Effector memory CD4-positive, alpha-beta T cell (primary cell): ENCODE measurements around the gene SPDEF.

Source experiments
- DNase-seq, 3 donors: peaks; one replicate each; pipeline ENCODE4 v3.0.0-alpha.2; 2020
- H3K27ac ChIP-seq: 2 replicates; pipeline ENCODE4 v1.7.0; 2013; ENCODE audit warnings: mild to moderate bottlenecking, low read length, moderate library complexity; ENCODE audit not compliant: insufficient read depth, poor library complexity, severe bottlenecking
- H3K27me3 ChIP-seq: replicated peaks from 2 replicates; pipeline ENCODE4 v1.7.0; 2013; ENCODE audit warnings: mild to moderate bottlenecking, low read length; ENCODE audit not compliant: insufficient read depth, control insufficient read depth, poor library complexity, severe bottlenecking
- H3K36me3 ChIP-seq: 2 replicates; pipeline ENCODE4 v1.7.0; 2013; ENCODE audit warnings: mild to moderate bottlenecking, low read length, moderate library complexity; ENCODE audit not compliant: control insufficient read depth, insufficient read depth
- H3K4me1 ChIP-seq: 2 replicates; pipeline ENCODE4 v1.7.0; 2013; ENCODE audit warnings: low read length, mild to moderate bottlenecking; ENCODE audit not compliant: control insufficient read depth, insufficient read depth, poor library complexity, severe bottlenecking
- H3K4me3 ChIP-seq: 2 replicates; pipeline ENCODE4 v1.7.0; 2013; ENCODE audit warnings: low read length, low read depth, mild to moderate bottlenecking; ENCODE audit not compliant: insufficient read depth, poor library complexity, severe bottlenecking
- H3K9me3 ChIP-seq: 2 replicates; pipeline ENCODE4 v1.7.0; 2013; ENCODE audit warnings: mild to moderate bottlenecking, low read length, moderate library complexity; ENCODE audit not compliant: control insufficient read depth

SPDEF gene

GRCh38 chr6:34510299-34510698 lies 45.8 kb downstream of the SPDEF start:
- H3K27me3 ChIP-seq: no peaks in the 10 kb centered on the region

DNA sequence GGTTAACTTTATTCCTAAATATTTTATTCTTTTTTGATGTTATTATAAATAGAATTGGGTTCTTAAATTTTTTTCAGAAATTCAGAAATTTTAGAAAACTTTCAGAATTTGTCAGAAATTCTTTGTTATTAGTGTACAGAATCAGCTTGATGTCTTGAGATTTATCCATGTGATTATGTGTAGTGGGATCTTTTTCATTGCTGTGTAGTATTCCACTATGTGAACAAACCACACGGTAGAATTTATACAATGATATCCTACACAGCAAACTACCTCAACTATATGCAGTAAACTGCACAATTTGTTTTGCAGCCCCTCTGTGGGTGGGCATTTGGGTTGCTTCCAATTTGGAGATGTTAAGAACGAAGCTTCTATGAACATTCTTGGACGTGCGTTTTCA lies 46.3 kb downstream of the SPDEF start:
- no peaks in the 10 kb centered on the region for H3K27me3 ChIP-seq
- H3K27ac ChIP-seq: no peak overlapping the region
- H3K4me3 ChIP-seq: no peak overlapping the region
- no peaks in the 10 kb centered on the region for H3K4me1 ChIP-seq
- DNase-seq: no peak
- H3K9me3 ChIP-seq: no peaks in the 10 kb centered on the region
- H3K36me3 ChIP-seq: no peaks in the 10 kb centered on the region

More at GRCh38 chr6:34510299-34510698, 45.8 kb downstream of the SPDEF start:
- Histone ChIP-seq H3K9me3 (no peaks in the 10 kb centered on the region), H3K27ac (no peak overlapping the region), H3K4me3 (no peak overlapping the region), H3K4me1 (no peaks in the 10 kb centered on the region), H3K36me3 (no peaks in the 10 kb centered on the region)
- DNase-seq: no peak

DNA sequence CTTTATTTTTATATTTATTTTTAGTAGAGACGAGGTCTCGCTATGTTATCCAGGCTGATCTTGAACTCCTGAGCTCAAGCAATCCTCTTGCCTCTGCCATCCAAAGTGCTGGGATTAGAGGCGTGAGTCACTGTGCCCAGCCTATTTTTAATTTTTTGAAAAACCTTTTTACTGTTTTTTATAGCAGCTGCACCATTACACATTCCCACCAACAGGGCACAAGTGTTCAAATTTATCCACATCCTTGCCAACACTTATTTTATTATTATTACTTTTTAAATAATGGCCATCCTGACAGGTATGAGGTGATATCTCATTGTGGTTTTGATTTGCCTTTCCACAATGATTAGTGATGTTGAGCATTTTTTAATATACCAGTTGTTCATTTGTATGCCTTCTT lies 47.7 kb downstream of the SPDEF start:
- no peaks in the 10 kb centered on the region for H3K4me1 ChIP-seq
- no peaks in the 10 kb centered on the region for H3K9me3 ChIP-seq
- DNase-seq: no peak

GRCh38 chr6:34506718-34507117 lies 49.4 kb downstream of the SPDEF start:
- no peaks in the 10 kb centered on the region for H3K4me1 ChIP-seq
- DNase-seq: no peak
- H3K36me3 ChIP-seq: no peaks in the 10 kb centered on the region
- H3K27ac ChIP-seq: no peak overlapping the region
- H3K27me3 ChIP-seq: no peaks in the 10 kb centered on the region
- no peaks in the 10 kb centered on the region for H3K9me3 ChIP-seq
- H3K4me3 ChIP-seq: no peak overlapping the region

More for the DNA sequence above, 47.7 kb downstream of the SPDEF start:
- Histone ChIP-seq H3K36me3 (no peaks in the 10 kb centered on the region), H3K27ac (no peak overlapping the region), H3K4me3 (no peak overlapping the region), H3K27me3 (no peaks in the 10 kb centered on the region)

- no peak overlapping the region for H3K27ac ChIP-seq
- no peaks in the 10 kb centered on the region for H3K36me3 ChIP-seq
Measured at GRCh38 chr6:34497411-34497810, 58.7 kb downstream of the SPDEF start.

DNA sequence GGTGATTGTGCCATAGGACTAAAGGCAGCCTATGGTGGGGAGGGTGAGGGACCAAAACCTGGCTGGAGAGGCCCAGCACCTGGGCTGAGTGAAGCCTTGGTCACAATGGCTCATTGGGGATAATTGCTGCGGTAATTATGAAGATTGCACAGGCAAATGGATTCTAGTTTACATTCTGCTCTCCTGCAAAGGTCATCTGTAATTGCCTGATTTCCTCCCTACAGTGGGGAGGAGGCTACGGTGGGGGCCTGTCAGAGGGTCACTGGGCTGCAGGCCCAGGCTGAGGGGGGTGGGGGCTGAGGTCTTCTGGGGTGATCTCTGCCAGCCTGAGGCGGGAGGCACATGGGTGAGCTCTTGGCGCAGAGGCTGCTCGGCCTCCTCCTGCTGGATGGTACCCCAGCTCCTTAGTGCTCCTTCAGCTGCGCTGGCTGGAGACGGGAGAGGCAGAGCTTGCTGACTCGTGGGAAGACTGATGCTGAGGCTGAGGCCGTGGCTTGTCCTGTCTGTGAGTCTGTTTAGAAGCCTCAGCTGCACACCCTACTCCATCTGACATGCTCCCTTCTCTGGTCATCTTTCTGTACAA lies 59.9 kb downstream of the SPDEF start:
- Histone ChIP-seq H3K36me3 (no peaks in the 10 kb centered on the region), H3K9me3 (no peaks in the 10 kb centered on the region), H3K27ac (no peak overlapping the region), H3K27me3 (no peaks in the 10 kb centered on the region), H3K4me3 (no peak overlapping the region), H3K4me1 (no peaks in the 10 kb centered on the region)
- DNase-seq: no peak

More at GRCh38 chr6:34497411-34497810, 58.7 kb downstream of the SPDEF start:
- Histone ChIP-seq H3K27me3 (no peaks in the 10 kb centered on the region), H3K4me3 (no peak overlapping the region), H3K4me1 (no peaks in the 10 kb centered on the region), H3K9me3 (no peaks in the 10 kb centered on the region)
- no peak for DNase-seq

DNA sequence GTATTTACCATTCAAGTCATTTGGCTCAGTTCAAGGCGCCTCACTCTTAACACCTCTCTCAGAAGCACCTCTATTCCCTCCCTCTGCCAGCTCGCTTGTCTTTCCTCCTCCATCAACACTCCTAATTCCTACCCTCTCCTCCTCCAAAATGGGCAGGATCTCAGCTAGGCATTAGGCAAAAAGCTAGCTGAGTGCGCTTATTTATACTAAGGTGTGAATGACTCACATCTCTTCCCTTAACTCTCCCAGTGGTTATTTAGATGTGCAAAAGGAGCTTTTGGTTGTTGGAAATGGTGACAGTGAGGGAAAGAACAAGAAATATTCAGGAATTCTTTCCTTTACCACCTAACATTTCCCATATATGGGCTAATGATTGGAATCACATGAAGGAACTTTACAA lies 61.2 kb downstream of the SPDEF start:
- DNase-seq: no peak
- Histone ChIP-seq H3K4me3 (no peak overlapping the region), H3K9me3 (no peaks in the 10 kb centered on the region), H3K36me3 (no peaks in the 10 kb centered on the region), H3K4me1 (no peaks in the 10 kb centered on the region), H3K27ac (no peak overlapping the region), H3K27me3 (no peaks in the 10 kb centered on the region)

DNA sequence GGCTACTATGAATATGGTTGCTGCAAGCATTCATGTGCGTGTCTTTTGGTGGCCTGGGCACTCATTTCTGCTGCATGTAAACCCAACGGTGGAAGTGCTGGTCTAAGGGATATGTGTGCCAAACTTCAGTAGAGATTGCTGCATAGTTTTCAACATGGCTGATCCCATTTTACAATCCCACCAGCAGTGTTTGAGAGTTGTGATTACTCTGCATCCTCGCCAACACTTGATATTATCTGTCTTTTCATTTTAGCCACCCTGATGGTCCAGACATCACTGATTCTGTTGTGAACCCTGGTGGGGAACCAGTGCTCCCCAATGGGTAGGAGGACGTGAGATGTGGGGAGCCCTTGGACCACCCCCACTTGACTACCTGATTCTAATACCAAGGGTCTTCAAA lies 62.8 kb downstream of the SPDEF start:
- H3K27ac ChIP-seq: no peak overlapping the region

DNA sequence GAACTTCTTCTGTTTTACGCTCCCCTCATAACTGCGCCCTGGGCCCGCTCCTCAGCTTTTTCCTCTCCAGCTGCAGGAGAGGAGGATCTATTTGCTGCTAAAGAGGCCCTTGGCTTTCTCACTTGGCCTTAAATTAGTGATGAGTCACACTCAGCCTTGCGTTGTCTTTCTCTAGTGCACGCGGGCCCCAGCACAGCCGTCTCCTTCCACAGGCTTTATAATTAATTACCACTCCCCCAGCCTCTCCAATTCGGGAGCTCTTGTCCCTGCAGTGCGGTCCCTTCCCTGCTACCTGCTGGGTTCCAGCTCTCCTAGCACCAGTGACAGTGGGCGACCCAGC lies 65.1 kb downstream of the SPDEF start:
- Histone ChIP-seq H3K4me3 (no peak overlapping the region), H3K9me3 (no peaks in the 10 kb centered on the region), H3K4me1 (no peaks in the 10 kb centered on the region), H3K36me3 (no peaks in the 10 kb centered on the region), H3K27me3 (no peaks in the 10 kb centered on the region), H3K27ac (no peak overlapping the region)
- no peak for DNase-seq

More for the DNA sequence above, 62.8 kb downstream of the SPDEF start:
- no peaks in the 10 kb centered on the region for H3K4me1 ChIP-seq
- no peak for DNase-seq
- no peaks in the 10 kb centered on the region for H3K36me3 ChIP-seq
- no peaks in the 10 kb centered on the region for H3K9me3 ChIP-seq
- H3K27me3 ChIP-seq: no peaks in the 10 kb centered on the region
- no peak overlapping the region for H3K4me3 ChIP-seq

GRCh38 chr6:34490390-34491090 lies 65.6 kb downstream of the SPDEF start:
- no peak overlapping the region for H3K27ac ChIP-seq
- no peaks in the 10 kb centered on the region for H3K36me3 ChIP-seq
- no peaks in the 10 kb centered on the region for H3K27me3 ChIP-seq

More at GRCh38 chr6:34490390-34491090, 65.6 kb downstream of the SPDEF start:
- H3K4me3 ChIP-seq: no peak overlapping the region
- no peak for DNase-seq
- H3K4me1 ChIP-seq: peaks cover 5% of the 10 kb centered on the region
- H3K9me3 ChIP-seq: no peaks in the 10 kb centered on the region
